PC-3 (cell line): ENCODE results near the gene KIAA1191. TPM values are rescaled to one million over a fixed set of nuclear protein-coding genes. Genes with fewer than 3 reads are reported as not detected.

ENCODE experiments used
- ATAC-seq: fragments of 200-7000 bp; cut with Tn5 transposase; 2 replicates; pipeline ENCODE4 v1.9.1; 2020; ENCODE audit warnings: mild to moderate bottlenecking, moderate library complexity
- BruUV-seq: library from RNA; stranded (reverse); fragments of 400-500 nt; replicated peaks from 2 replicates; lab custom pipeline; 2021; lab: Mats Ljungman, UMichigan
- CTCF ChIA-PET: fragments of 300-600 bp; sonication (Branson Sonifier 250); formaldehyde crosslinking; loops from one replicate; lab custom pipeline; 2022; ENCODE audit warnings: antibody characterized with exemption; lab: Charles Lee
- POLR2A ChIA-PET: fragments of 300-600 bp; sonication (Branson Sonifier 250); formaldehyde crosslinking; loops from one replicate; lab custom pipeline; 2022; ENCODE audit warnings: antibody characterized with exemption; ENCODE audit not compliant: unreplicated experiment; lab: Charles Lee
- DNase-seq: peaks from one replicate; pipeline ENCODE4 v3.0.0-alpha.2; 2015
- H2AFZ ChIP-seq: fragments of 300-600 bp; sonication (generic); 2 replicates; pipeline ENCODE4 v1.6.0; 2016; ENCODE audit warnings: antibody characterized with exemption, low read length
- H3F3A ChIP-seq: fragments of 300-600 bp; sonication (generic); one replicate; pipeline ENCODE4 v1.6.0; 2017; ENCODE audit warnings: antibody characterized with exemption, low read length, control low read depth, mild to moderate bottlenecking; ENCODE audit not compliant: unreplicated experiment
- H3K27ac ChIP-seq: fragments of 300-600 bp; sonication (generic); 2 replicates; pipeline ENCODE4 v1.5.1; 2016; ENCODE audit warnings: mild to moderate bottlenecking, low read length
- H3K27me3 ChIP-seq: fragments of 300-600 bp; sonication (generic); 2 replicates; pipeline ENCODE4 v1.6.1; 2016; ENCODE audit warnings: low read length, mixed read lengths
- H3K36me3 ChIP-seq: fragments of 300-600 bp; sonication (generic); 2 replicates; pipeline ENCODE4 v1.6.1; 2016; ENCODE audit warnings: low read depth, mixed run types, low read length, mixed read lengths
- H3K4me1 ChIP-seq: fragments of 300-600 bp; sonication (generic); 2 replicates; pipeline ENCODE4 v1.5.1; 2016; ENCODE audit warnings: low read length; ENCODE audit not compliant: insufficient read depth
- H3K4me2 ChIP-seq: fragments of 300-600 bp; sonication (generic); 2 replicates; pipeline ENCODE4 v1.6.0; 2016; ENCODE audit warnings: low read length
- H3K4me3 ChIP-seq: fragments of 300-600 bp; sonication (generic); 2 replicates; pipeline ENCODE4 v1.5.1; 2016; ENCODE audit warnings: mild to moderate bottlenecking, low read length, mixed read lengths
- H3K79me2 ChIP-seq: fragments of 300-600 bp; sonication (generic); 2 replicates; pipeline ENCODE4 v1.6.1; 2017; ENCODE audit warnings: low read length, mixed read lengths
- H3K9ac ChIP-seq: fragments of 300-600 bp; sonication (generic); 2 replicates; pipeline ENCODE4 v1.6.0; 2016; ENCODE audit warnings: mild to moderate bottlenecking, low read length
- H3K9me2 ChIP-seq: fragments of 300-600 bp; sonication (generic); replicated peaks from 2 replicates; pipeline ENCODE4 v1.6.1; 2016; ENCODE audit warnings: mixed run types, low read length, mixed read lengths
- H3K9me3 ChIP-seq: fragments of 300-600 bp; sonication (generic); 2 replicates; pipeline ENCODE4 v1.6.1; 2016; ENCODE audit warnings: low read length, mixed read lengths
- H4K20me1 ChIP-seq: fragments of 300-600 bp; sonication (generic); 2 replicates; pipeline ENCODE4 v1.6.1; 2016; ENCODE audit warnings: low read length, mixed read lengths
- CTCF ChIP-seq: fragments of 300-600 bp; sonication (generic); conservative IDR thresholded peaks from 2 replicates; pipeline ENCODE4 v1.5.1; 2017; ENCODE audit warnings: antibody characterized with exemption, low read depth, mild to moderate bottlenecking, low read length
- EZH2 ChIP-seq: fragments of 300-600 bp; sonication (generic); IDR thresholded peaks from one replicate; pipeline ENCODE4 v1.6.1; 2017; ENCODE audit warnings: antibody characterized with exemption, mild to moderate bottlenecking, low read length; ENCODE audit not compliant: unreplicated experiment
- EZH2phosphoT487 ChIP-seq: fragments of 300-600 bp; sonication (generic); IDR thresholded peaks from 2 replicates; pipeline ENCODE4 v1.6.1; 2018; ENCODE audit warnings: mild to moderate bottlenecking, antibody characterized with exemption, low read length, borderline replicate concordance
- intact Hi-C: fragments of 100-400 bp; cut with micrococcal nuclease; formaldehyde crosslinking; loops from 2 replicates; pipeline ENCODE4 v1.9.0; 2023
- total RNA-seq: library from RNA; depleted of rRNA; stranded (reverse); fragments of >200 nt; gene quantifications from 2 replicates; pipeline ENCODE4 v1.2.3, GENCODE V29; 2014

KIAA1191 gene
- total RNA-seq, 1 experiment from 2014 or later = 81.1 TPM

GRCh38 chr5:176371621-176372539 is 10.3 kb upstream of the KIAA1191 start:
- Histone ChIP-seq H3K4me2 (no peak overlapping the region), H3K27ac (no peak overlapping the region), H3K9ac (no peak overlapping the region), H3K4me1 (no peaks in the 10 kb centered on the region), H3K27me3 (no peaks in the 10 kb centered on the region), H2AFZ (no peak overlapping the region), H4K20me1 (no peaks in the 10 kb centered on the region), H3K9me3 (no peaks in the 10 kb centered on the region), H3K79me2 (no peaks in the 10 kb centered on the region), H3K4me3 (no peak overlapping the region), H3K9me2 (no peaks in the 10 kb centered on the region), H3K36me3 (no peaks in the 10 kb centered on the region), H3F3A (no peaks in the 10 kb centered on the region)
- ATAC-seq = no peak
- no peak for DNase-seq
- POLR2A ChIA-PET = no interaction called here
- intact Hi-C loops = no loop called here
- CTCF ChIA-PET = no interaction called here
- TF ChIP-seq EZH2phosphoT487 = no peak
- TF ChIP-seq CTCF = no peak
- TF ChIP-seq EZH2 = no peak
- BruUV-seq = no TSS peak

GRCh38 chr5:176369934-176370711 is 8.6 kb upstream of the KIAA1191 start:
- no peaks in the 10 kb centered on the region for H3F3A ChIP-seq

More at GRCh38 chr5:176369934-176370711, 8.6 kb upstream of the KIAA1191 start:
- BruUV-seq = no TSS peak
- Histone ChIP-seq H4K20me1 (no peaks in the 10 kb centered on the region), H3K9me2 (no peaks in the 10 kb centered on the region), H3K4me2 (no peak overlapping the region), H3K27me3 (no peaks in the 10 kb centered on the region), H3K79me2 (no peaks in the 10 kb centered on the region), H3K9me3 (no peaks in the 10 kb centered on the region), H2AFZ (no peak overlapping the region), H3K9ac (no peak overlapping the region), H3K27ac (no peak overlapping the region), H3K36me3 (no peaks in the 10 kb centered on the region), H3K4me1 (no peaks in the 10 kb centered on the region), H3K4me3 (no peak overlapping the region)
- CTCF ChIA-PET = no interaction called here
- no peak for TF ChIP-seq CTCF
- TF ChIP-seq EZH2 = no peak
- TF ChIP-seq EZH2phosphoT487 = no peak
- POLR2A ChIA-PET = no interaction called here
- DNase-seq = no peak
- intact Hi-C loops = no loop called here
- ATAC-seq = no peak
